A673 (cell line): ENCODE measurements around the gene CLTRN. TPM values are rescaled to one million over a fixed set of nuclear protein-coding genes. Genes with fewer than 3 reads are reported as not detected.

ENCODE experiments used
- BruUV-seq: library from RNA; stranded (reverse); fragments of 400-500 nt; replicated peaks from 2 replicates; lab custom pipeline; 2021; lab: Mats Ljungman, UMichigan
- CTCF ChIA-PET: fragments of 300-600 bp; sonication (Branson Sonifier 250); formaldehyde crosslinking; loops from one replicate; lab custom pipeline; 2022; ENCODE audit warnings: antibody characterized with exemption; lab: Charles Lee
- POLR2A ChIA-PET: fragments of 300-600 bp; sonication (Branson Sonifier 250); formaldehyde crosslinking; loops from one replicate; lab custom pipeline; 2022; ENCODE audit warnings: antibody characterized with exemption; ENCODE audit not compliant: low non-redundant PET; lab: Charles Lee
- DNase-seq: peaks from one replicate; pipeline ENCODE4 v3.0.0-alpha.2; 2015; ENCODE audit warnings: low spot score
- H3K27ac ChIP-seq: fragments of 200-600 bp; sonication (generic); 2 replicates; pipeline ENCODE4 v1.5.1; 2016; ENCODE audit warnings: mixed run types, low read depth, mild to moderate bottlenecking, mixed read lengths, antibody characterized with exemption, low read length; ENCODE audit not compliant: poor library complexity, severe bottlenecking
- H3K27me3 ChIP-seq: fragments of 200-600 bp; sonication (generic); replicated peaks from 2 replicates; pipeline ENCODE4 v1.6.1; 2017; ENCODE audit warnings: mixed run types, low read depth, mild to moderate bottlenecking, mixed read lengths, antibody characterized with exemption, low read length; ENCODE audit not compliant: insufficient read depth, poor library complexity
- H3K36me3 ChIP-seq: fragments of 200-600 bp; sonication (generic); 2 replicates; pipeline ENCODE4 v1.6.1; 2016; ENCODE audit warnings: mixed run types, mild to moderate bottlenecking, mixed read lengths, antibody characterized with exemption, low read length; ENCODE audit not compliant: insufficient read depth, poor library complexity, severe bottlenecking
- H3K4me1 ChIP-seq: fragments of 200-600 bp; sonication (generic); 2 replicates; pipeline ENCODE4 v1.6.1; 2017; ENCODE audit warnings: mixed run types, mild to moderate bottlenecking, mixed read lengths, antibody characterized with exemption, low read length; ENCODE audit not compliant: insufficient read depth, poor library complexity, severe bottlenecking
- H3K4me3 ChIP-seq: fragments of 200-600 bp; sonication (generic); 2 replicates; pipeline ENCODE4 v1.5.1; 2016; ENCODE audit warnings: low read depth, mixed run types, mild to moderate bottlenecking, mixed read lengths, low read length; ENCODE audit not compliant: poor library complexity, severe bottlenecking
- H3K9me3 ChIP-seq: fragments of 200-600 bp; sonication (generic); 2 replicates; pipeline ENCODE4 v1.6.1; 2016; ENCODE audit warnings: mixed run types, low read depth, mild to moderate bottlenecking, mixed read lengths, antibody characterized with exemption, low read length; ENCODE audit not compliant: poor library complexity, severe bottlenecking
- CTCF ChIP-seq: fragments of 300-800, 200-600 bp; sonication (generic); conservative IDR thresholded peaks from 2 replicates; pipeline ENCODE4 v1.5.1; 2017; ENCODE audit warnings: low read depth, mild to moderate bottlenecking, antibody characterized with exemption, low read length, moderate library complexity, mixed read lengths
- EZH2 ChIP-seq: fragments of 200-600 bp; sonication (generic); IDR thresholded peaks from 2 replicates; pipeline ENCODE4 v1.6.1; 2017; ENCODE audit warnings: borderline replicate concordance, low read depth, mild to moderate bottlenecking, mixed read lengths, antibody characterized with exemption, low read length; ENCODE audit not compliant: poor library complexity, severe bottlenecking
- intact Hi-C: fragments of 100-400 bp; cut with micrococcal nuclease; formaldehyde crosslinking; loops from one replicate; pipeline ENCODE4 v1.10.0; 2022; ENCODE audit not compliant: unreplicated experiment
- total RNA-seq: library from RNA; stranded (reverse); gene quantifications from 2 replicates; pipeline ENCODE4 v1.2.3, GENCODE V29; 2021

Gene CLTRN
- total RNA-seq, 1 experiment from 2014 or later: not detected

- Histone ChIP-seq H3K4me1 (peaks cover 22% of the 10 kb centered on the region), H3K36me3 (no peaks in the 10 kb centered on the region), H3K9me3 (no peaks in the 10 kb centered on the region), H3K27me3 (no peaks in the 10 kb centered on the region), H3K4me3 (no peak overlapping the region), H3K27ac (no peak overlapping the region)
- ChIA-PET CTCF (no interaction called here), POLR2A (no interaction called here)
- DNase-seq: no peak
- TF ChIP-seq EZH2 (no peak), CTCF (no peak)
- intact Hi-C loops: loop anchor here (10.0 kb wide), 2 partner anchors 184 to 334 kb away; partner anchors contain the start of gene PIR
- no TSS peak for BruUV-seq
Observed at GRCh38 chrX:15678339-15678738, 13.7 kb upstream of the CLTRN start.

GRCh38 chrX:15676886-15677285 is 12.3 kb upstream of the CLTRN start:
- no peak for TF ChIP-seq EZH2
- no peak for TF ChIP-seq CTCF
- intact Hi-C loops: loop anchor here (10.0 kb wide), 2 partner anchors 182 to 332 kb away; partner anchors contain the start of gene PIR
- DNase-seq: peak; percentile 26
- CTCF ChIA-PET: interaction anchor here (0.6 kb wide), 1 partner anchor 75 kb away, joined by 3 read pairs; no protein-coding TSS in a partner anchor
- H3K4me3 ChIP-seq: peak overlapping the region; percentile 75
- no TSS peak for BruUV-seq
- no peaks in the 10 kb centered on the region for H3K27me3 ChIP-seq
- no peaks in the 10 kb centered on the region for H3K36me3 ChIP-seq
- H3K27ac ChIP-seq: peak overlapping the region; percentile 96
- H3K9me3 ChIP-seq: no peaks in the 10 kb centered on the region
- H3K4me1 ChIP-seq: peaks cover 25% of the 10 kb centered on the region
- POLR2A ChIA-PET: interaction anchor here (0.5 kb wide), 1 partner anchor 178 kb away, joined by 10 read pairs; the partner anchor contains the start of gene AP1S2

GRCh38 chrX:15675490-15675921 is 10.9 kb upstream of the CLTRN start:
- Histone ChIP-seq H3K36me3 (no peaks in the 10 kb centered on the region), H3K9me3 (no peaks in the 10 kb centered on the region), H3K4me1 (peaks cover 25% of the 10 kb centered on the region), H3K27ac (peak overlapping the region; percentile 96), H3K27me3 (no peaks in the 10 kb centered on the region), H3K4me3 (peak overlapping the region; percentile 75)
- intact Hi-C loops: loop anchor here (10.0 kb wide), 2 partner anchors 181 to 331 kb away; partner anchors contain the start of gene PIR
- CTCF ChIA-PET: no interaction called here
- BruUV-seq: no TSS peak
- peak; percentile 89 for DNase-seq
- POLR2A ChIA-PET: no interaction called here
- TF ChIP-seq EZH2 (no peak), CTCF (no peak)
